NCI-H2107 treated with DMSO at 0.1 percent for 48 hours (cell line): Measurements from ENCODE around the gene LMBRD2.

Experiments used
- DNase-seq: peaks from one replicate; lab custom pipeline; 2025; ENCODE audit not compliant: unreplicated experiment; lab: John Stamatoyannopoulos, UW

LMBRD2 gene

GRCh38 chr5:36054647-36055046 lies 97.0 kb downstream of the LMBRD2 start:
- DNase-seq: no peak

- DNase-seq: no peak
Measured at GRCh38 chr5:36052538-36052937, 99.1 kb downstream of the LMBRD2 start.

- no peak for DNase-seq
Measured at GRCh38 chr5:36049949-36050348, 101.7 kb downstream of the LMBRD2 start.
